ENCODE results near the gene NMT1.

DNA sequence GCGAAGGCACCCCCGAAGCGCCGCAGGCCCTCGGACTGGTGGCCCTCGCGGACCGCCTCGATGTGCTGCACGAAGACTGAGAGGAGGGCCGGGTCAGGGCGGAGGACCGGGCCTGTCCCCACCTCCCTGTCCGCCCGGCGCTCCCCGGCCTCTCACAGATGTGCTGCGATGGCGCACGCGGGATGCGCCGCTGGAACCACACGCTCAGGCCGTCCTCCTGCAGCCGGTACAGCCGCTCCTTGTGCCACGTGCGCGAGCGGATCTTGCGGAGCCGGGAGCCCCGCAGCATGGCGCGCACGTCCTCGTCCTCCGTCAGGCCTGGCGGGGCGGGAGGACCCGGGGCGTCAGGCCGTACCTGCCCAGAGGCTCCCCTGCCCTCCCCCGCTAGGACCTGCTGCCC, 59.9 kb downstream of the NMT1 start:
- TF ChIP-seq, protein P1, sequence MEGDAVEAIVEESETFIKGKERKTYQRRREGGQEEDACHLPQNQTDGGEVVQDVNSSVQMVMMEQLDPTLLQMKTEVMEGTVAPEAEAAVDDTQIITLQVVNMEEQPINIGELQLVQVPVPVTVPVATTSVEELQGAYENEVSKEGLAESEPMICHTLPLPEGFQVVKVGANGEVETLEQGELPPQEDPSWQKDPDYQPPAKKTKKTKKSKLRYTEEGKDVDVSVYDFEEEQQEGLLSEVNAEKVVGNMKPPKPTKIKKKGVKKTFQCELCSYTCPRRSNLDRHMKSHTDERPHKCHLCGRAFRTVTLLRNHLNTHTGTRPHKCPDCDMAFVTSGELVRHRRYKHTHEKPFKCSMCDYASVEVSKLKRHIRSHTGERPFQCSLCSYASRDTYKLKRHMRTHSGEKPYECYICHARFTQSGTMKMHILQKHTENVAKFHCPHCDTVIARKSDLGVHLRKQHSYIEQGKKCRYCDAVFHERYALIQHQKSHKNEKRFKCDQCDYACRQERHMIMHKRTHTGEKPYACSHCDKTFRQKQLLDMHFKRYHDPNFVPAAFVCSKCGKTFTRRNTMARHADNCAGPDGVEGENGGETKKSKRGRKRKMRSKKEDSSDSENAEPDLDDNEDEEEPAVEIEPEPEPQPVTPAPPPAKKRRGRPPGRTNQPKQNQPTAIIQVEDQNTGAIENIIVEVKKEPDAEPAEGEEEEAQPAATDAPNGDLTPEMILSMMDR (IDR thresholded peaks at IDR 0.05), result no peak
- TF ChIP-seq POLR2A (IDR thresholded peaks at IDR 0.05) (no peak), POLR2AphosphoS5 (IDR thresholded peaks at IDR 0.05) (no peak), EP300 (IDR thresholded peaks at IDR 0.05) (no peak)

All from suprapubic skin (tissue), 4 donors.